ENCODE results near the gene ERG28.
"Not testable (repeated sequence)": the region's sequence is repeated elsewhere in the genome, so short reads cannot be mapped to it uniquely, and the experiment has no call there.

ERG28 gene

DNA sequence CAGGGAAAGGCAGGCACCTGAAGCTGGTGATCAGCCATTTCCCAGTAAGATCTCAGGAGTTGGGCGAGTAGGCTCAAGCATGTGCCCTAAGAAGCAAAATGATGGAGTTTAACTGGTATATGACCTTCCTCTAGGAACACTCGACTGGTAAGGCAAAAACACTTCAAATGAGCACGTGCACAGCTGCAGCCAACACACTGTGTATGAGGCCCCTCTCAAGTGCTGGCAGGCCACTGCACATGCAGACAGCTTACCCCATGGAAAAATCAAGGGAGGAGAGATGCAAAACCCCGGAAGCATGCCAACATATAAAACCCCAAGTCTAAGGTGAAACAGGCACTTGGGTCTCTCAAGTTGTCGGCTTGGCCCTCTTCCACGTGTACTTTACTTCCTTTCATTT, 39.6 kb upstream of the ERG28 start:
- TF ChIP-seq, protein P1, sequence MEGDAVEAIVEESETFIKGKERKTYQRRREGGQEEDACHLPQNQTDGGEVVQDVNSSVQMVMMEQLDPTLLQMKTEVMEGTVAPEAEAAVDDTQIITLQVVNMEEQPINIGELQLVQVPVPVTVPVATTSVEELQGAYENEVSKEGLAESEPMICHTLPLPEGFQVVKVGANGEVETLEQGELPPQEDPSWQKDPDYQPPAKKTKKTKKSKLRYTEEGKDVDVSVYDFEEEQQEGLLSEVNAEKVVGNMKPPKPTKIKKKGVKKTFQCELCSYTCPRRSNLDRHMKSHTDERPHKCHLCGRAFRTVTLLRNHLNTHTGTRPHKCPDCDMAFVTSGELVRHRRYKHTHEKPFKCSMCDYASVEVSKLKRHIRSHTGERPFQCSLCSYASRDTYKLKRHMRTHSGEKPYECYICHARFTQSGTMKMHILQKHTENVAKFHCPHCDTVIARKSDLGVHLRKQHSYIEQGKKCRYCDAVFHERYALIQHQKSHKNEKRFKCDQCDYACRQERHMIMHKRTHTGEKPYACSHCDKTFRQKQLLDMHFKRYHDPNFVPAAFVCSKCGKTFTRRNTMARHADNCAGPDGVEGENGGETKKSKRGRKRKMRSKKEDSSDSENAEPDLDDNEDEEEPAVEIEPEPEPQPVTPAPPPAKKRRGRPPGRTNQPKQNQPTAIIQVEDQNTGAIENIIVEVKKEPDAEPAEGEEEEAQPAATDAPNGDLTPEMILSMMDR (IDR thresholded peaks at IDR 0.05; ENCODE audit: low read depth, low read length), result no peak
- H3K4me3 ChIP-seq (ENCODE audit: low read depth, low read length), result no peak overlapping the region

DNA sequence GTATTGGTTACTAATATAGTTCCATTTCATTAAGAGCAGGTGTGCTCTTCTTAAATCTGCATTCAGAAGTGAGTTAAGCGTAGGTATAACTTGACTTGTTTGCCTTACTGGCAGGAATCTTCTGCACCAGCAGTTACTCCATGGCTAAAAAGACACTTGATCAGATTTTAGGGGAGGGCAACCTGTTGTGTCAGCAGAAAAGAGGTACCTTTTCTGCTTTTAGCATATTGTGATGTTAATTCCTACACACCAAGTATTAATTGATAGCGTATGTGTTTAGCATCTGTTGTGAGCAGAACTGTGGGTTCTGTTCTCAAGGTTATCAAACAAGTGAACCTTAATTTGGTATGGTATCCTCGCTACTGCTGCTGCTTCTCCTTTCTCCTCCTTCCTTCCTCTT, 38.7 kb upstream of the ERG28 start:
- no peak overlapping the region for H3K4me3 ChIP-seq (ENCODE audit: low read depth, low read length)
- TF ChIP-seq, protein P1 (IDR thresholded peaks at IDR 0.05; ENCODE audit: low read depth, low read length), result no peak

- no peak overlapping the region for H3K4me3 ChIP-seq (ENCODE audit: low read depth, low read length)
- TF ChIP-seq, protein P1 (IDR thresholded peaks at IDR 0.05; ENCODE audit: low read depth, low read length), result no peak
Observed at GRCh38 chr14:75697918-75698317, 37.2 kb upstream of the ERG28 start.

GRCh38 chr14:75697386-75697785, 36.7 kb upstream of the ERG28 start:
- no peak overlapping the region for H3K4me3 ChIP-seq (ENCODE audit: low read depth, low read length)
- TF ChIP-seq, protein P1 (IDR thresholded peaks at IDR 0.05; ENCODE audit: low read depth, low read length), result no peak

DNA sequence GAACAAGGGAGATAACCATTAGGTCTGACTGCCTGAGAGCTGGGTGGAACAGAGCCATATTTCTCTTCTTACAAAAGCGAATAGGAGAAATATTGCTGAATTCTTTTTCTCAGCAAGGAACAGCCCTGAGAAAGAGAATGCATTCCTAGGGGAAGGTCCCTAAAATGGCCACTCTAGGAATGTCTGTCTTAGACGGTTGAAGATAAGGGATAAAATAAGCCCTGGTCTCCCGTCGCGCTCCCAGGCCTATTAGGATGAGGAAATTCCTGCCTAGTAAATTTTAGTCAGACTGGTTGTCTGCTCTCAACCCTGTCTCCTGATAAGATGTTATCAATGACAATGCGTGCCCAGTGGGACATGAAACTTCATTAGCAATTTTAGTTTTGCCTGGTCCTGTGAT, 34.3 kb upstream of the ERG28 start:
- H3K4me3 ChIP-seq (ENCODE audit: low read depth, low read length), result not testable (repeated sequence)

DNA sequence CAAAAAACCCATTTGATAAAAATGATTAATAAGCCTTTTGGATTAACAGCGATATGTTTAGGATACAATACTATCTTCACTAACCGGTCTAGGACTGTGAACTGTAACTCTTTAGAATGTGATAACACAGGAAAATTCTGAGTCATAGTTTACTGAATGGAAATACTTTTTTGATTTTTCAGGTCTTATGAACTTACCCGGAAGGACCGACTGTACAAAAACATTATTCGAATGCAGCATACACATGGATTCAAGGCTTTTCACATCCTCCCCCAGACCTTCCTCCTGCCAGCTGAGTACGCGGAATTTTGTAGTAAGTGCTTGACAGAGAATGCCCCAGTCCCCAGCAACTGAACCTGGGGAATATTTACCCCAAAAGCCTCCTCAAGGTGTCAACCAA, 29.3 kb upstream of the ERG28 start:
- no peak overlapping the region for H3K4me3 ChIP-seq (ENCODE audit: low read depth, low read length)
- TF ChIP-seq, protein P1 (IDR thresholded peaks at IDR 0.05; ENCODE audit: low read depth, low read length), result no peak

DNA sequence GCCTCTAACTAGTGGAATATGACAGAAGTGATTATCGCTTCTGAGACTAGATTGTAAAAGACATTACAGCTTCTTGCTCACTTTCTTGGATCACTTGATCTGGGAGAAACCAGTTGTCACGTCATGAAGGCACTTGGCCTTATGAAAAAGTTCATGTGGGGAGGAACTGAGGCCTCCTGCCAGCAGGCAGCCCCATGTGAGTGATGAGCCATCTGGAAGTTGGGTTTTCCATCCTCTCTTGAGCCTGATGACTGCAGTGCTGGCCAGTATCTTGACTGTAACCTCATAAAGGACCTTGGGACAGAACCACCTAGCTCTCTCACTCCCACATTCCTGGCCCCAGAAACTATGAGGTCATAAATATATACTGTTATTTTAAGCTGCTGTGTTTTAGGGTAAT, 28.3 kb upstream of the ERG28 start:
- H3K4me3 ChIP-seq (ENCODE audit: low read depth, low read length), result no peak overlapping the region
- TF ChIP-seq, protein P1 (IDR thresholded peaks at IDR 0.05; ENCODE audit: low read depth, low read length), result no peak

DNA sequence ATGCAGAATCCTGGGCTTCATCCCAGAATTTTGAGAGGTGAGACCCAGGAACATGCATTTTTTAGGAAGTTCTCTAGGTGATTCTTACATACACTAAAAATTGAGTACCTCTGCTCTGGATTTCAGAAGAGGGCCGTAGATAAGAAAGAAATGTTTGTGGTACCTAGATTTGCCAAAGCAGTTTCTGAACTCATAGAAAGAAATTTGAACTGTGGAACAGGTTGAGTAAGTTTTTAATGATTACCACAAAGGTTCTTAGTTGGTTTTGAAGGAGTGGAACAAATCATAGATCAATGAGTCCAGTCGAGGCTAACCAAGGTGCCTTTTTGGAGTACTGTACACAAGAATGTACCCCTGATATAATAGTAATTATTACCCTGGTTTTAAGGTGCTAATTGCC, 25.2 kb upstream of the ERG28 start:
- TF ChIP-seq, protein P1 (IDR thresholded peaks at IDR 0.05; ENCODE audit: low read depth, low read length), result no peak
- no peak overlapping the region for H3K4me3 ChIP-seq (ENCODE audit: low read depth, low read length)
